ENCODE data around the gene DLX3.
"Not testable (repeated sequence)": the region's sequence is repeated elsewhere in the genome, so short reads cannot be mapped to it uniquely, and the experiment has no call there.

The DLX3 gene

DNA sequence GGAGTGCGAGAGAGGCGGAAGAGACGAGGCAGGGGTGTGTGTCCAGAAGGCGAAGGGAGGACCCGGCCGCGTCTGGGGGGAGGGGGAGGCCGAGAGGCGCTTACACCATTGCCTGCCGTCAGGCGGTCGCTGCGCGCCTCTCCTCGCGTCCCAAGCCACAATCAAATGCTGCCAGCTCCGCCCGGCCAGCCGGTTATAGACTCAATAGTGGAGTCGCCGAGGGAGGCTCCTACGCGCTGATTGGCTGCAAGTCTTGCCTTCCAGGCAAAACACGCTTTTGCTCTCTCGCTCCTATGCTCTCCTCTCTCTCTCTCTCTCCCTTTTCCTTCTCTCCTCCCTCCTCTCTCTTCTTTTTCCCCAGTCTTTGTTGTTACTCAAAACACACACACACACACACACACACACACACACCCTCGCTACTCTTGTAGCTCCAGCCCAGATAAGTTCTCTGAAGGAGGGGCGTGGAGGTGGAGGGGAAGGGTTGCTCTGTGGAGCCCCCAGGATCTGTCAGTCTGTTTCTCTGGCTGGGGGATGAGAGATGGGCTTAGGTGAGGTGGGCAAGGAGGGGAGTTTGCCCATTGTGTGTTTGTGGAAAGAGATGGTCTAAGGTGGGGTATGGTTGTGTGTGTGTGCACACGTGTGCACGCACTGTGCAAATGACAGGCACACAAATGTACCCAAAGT, at the start of gene DLX3:
Gene DLX3, minus strand, starts transcription at position 170 of the 684 bp plus-strand sequence. CDS start 226 bp downstream, outside the sequence.
- DNase-seq = peak; percentile 34

DNA sequence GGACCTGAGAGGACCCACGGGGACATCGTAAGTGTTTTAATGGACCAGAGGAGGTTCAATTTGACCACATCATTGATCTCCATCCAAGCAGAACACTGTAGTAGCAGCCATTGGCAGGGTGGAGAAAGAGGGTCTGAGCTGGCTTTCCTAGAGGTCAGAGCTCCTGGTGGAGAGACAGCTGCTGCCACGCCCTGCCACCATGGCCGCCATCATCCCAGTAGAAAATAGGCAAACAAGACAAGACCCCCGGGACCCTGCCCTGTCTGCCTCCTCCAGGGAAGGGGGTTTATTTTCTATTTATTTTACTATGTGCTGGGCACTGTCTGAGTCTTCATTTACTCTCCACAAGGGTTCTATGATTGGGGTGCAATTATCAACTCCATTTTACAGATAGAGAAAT, 49.5 kb upstream of the DLX3 start:
- no peak for DNase-seq

- DNase-seq = no peak
Observed at GRCh38 chr17:50043290-50044148, 48.5 kb upstream of the DLX3 start.

DNA sequence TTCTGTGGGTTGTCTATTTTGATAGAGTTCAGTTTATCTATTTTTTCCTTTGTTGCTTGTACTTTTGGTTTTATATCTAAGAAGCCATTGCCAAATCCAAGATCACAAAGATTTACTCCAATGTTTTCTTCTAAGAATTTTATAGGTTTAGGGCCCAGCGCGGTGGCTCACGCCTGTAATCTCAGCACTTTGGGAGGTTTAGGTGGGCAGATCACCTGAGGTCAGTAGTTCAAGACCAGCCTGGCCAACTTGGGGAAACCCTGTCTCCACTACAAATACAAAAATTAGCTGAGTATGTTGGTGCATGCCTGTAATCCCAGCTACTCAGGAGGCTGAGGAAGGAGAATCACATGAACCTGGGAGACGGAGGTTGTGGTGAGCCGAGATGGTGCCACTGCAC, 47.2 kb upstream of the DLX3 start:
- no peak for DNase-seq

DNA sequence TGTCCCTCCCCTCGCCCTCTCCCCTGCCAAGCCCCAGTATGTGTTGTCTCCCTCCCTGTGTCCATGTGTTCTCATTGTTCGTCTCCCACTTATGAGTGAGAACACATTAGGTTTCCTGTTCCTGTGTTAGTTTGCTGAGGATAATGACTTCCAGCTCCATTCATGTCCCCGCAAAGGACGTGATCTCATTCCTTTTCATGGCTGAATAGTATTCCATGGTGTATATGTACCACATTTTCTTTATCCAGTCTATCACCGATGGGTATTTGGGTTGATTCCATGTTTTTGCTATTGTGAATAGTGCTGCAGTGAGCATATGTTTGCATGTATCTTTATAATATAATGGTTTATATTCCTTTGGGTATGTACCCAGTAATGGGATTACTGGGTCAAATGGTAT, 45.5 kb upstream of the DLX3 start:
- DNase-seq = not testable (repeated sequence)

GRCh38 chr17:50039058-50039457, 44.0 kb upstream of the DLX3 start:
- no peak for DNase-seq

GRCh38 chr17:50037321-50038107, 42.5 kb upstream of the DLX3 start:
- DNase-seq = no peak

- no peak for DNase-seq
Observed at GRCh38 chr17:50036455-50037261, 41.6 kb upstream of the DLX3 start.

DNA sequence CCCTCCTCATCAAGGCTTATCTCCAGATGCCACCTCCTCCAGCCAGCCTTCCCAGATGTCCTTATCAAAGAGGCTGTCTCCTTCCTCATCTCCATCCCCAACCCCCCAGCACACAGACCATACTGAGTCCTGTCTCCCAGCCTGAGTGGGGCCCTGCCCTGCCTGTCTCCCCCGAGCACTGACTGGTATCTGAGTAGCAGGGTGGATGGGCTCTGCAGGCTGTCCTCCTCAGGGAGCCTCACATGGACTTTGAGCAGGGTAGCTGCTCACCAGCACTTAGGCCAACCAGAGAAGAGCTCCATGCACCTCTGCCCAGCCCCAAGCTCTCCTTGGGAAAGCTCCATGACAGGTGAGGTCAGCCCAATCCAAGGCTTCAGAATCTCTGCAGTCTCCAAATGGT, 40.9 kb upstream of the DLX3 start:
- DNase-seq = no peak

GRCh38 chr17:50035421-50035879, 40.4 kb upstream of the DLX3 start:
- DNase-seq = no peak

DNA sequence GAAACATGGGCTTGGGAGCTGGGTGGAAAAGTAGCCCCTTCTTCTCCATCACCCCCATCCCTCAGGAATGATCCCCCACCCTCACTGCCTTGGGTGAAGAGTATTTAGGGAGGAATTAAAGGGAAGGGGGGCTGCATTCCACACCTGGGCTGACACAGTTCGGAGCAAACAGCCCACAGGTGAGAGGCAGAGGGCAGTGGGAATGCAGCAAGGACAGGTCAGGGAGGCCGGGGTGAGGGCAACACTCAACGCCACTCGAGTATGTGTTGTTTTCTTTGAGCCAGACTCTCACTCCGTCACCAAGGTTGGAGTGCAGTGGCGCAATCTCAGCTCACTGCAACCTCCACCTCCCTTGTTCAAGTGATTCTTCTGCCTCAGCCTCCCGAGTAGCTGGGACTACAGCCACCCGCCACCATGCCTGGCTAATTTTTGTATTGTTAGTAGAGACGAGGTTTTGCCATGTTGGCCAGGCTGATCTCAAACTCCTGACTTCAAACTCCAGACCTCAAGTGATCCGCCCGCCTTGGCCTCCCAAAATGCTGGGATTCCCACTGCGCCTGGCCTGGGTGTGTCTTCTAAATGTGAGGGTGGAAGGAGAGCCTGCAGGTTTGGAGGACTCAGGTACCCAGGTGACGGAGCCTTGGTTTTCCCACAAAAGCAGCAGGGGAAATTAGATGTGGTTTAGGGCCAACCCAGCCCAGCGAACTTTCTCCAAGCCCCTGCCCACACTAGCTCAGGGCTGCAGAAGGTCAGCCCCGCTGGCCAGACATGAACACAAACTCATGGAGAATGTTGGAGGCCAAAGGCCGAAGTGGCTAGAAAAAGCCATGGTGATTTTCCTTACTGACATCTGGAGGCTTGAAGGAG, 39.7 kb upstream of the DLX3 start:
- DNase-seq = no peak

- no peak for DNase-seq
Observed at GRCh38 chr17:50033316-50033715, 38.3 kb upstream of the DLX3 start.

DNA sequence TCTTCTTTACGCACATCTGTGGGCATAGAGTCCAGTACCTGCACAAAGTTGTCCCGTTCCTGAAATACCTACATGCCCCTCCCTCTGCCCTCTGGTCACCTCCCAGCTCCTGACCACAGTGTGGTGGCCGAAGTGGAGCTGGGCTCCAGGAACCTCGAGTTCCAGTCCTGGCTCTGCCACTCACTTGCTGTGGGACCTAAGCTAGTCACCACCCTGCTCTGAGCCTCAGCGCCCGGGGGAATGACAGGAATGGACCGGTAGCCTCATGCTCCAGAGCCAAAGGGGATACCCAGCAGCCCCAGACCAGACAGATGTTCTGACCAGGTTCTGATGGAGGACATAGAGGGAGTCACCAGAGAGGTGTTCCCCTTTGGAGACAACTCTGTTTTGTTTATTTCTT, 34.2 kb upstream of the DLX3 start:
- no peak for DNase-seq

DNA sequence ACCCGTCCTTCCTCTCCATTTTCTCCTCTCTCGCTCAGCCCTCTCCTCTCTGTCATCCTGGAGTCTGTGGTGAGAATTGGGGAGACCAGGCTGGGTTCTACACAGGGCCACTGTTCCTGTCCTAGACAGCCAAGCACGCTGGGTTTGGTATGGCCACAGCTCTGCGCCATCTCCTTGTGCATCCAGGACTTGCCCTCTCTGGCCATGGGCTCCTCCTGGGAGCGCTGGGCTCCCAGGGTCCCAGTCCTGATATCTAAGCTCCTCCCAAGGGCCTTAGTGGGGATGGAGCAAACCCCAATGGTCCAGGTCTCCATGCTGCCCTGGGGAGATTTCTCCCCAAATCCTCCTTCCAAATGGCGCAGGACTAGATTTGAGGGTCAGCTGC, 33.7 kb upstream of the DLX3 start:
- DNase-seq = no peak

DNA sequence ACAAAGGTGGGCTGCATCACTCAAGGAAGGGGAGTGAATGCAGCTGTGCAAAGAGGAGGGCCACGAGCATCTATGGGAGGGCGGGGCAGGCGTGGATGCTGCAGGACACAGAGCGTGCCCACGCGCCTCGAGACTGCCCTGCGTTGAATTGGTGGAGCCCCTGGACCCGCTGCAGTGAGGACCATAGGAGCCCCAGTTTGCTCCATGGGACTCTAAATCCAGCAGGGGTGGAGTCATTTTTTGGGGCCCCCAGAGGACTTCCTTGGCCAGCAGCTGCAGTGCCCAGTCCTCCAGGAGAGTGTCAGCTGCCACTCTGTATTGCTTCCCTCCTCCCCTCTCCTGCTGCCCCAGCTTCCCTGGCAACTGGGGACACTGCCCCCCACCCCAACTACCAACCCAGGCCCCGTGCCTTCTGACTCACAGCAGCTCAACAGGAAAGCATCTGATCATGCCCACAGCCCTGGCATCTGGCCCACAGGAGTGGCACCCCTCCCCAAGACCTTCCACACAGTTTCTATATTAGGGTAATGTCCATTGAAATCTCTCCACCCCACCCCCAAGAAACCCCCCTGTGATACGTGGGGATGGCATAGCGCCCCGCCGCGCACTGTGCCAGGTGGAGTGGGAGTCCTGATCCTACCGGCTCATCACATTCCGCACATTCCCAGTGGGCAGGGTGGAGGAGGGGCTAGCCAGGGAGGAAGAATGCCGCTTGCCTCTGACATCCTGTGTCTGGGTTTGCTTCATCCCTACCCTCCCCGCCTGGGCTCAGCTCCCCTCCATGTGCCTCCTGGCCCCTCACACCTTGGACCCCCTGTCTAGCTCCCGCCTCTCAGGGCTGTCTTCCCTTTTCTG, 33.1 kb upstream of the DLX3 start:
- no peak for DNase-seq

GRCh38 chr17:50027172-50027880, 32.3 kb upstream of the DLX3 start:
- DNase-seq = no peak

DNA sequence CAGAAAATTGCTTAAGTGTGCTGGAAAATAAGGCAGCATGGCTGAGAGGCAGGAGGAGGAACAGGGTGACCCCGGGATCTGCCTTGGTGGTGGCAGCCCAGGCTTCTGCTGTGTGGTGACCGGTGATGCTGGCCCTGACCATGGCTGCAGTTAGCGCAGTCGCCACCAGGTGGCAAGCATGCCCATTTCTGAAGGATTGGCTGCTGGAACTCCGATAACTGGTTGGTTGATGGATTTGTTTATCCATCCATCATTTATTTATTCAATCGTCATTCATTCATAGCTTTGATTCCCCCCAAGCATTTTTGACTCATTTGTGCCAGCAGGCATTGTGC, 31.8 kb upstream of the DLX3 start:
- DNase-seq = peak; percentile 85

DNA sequence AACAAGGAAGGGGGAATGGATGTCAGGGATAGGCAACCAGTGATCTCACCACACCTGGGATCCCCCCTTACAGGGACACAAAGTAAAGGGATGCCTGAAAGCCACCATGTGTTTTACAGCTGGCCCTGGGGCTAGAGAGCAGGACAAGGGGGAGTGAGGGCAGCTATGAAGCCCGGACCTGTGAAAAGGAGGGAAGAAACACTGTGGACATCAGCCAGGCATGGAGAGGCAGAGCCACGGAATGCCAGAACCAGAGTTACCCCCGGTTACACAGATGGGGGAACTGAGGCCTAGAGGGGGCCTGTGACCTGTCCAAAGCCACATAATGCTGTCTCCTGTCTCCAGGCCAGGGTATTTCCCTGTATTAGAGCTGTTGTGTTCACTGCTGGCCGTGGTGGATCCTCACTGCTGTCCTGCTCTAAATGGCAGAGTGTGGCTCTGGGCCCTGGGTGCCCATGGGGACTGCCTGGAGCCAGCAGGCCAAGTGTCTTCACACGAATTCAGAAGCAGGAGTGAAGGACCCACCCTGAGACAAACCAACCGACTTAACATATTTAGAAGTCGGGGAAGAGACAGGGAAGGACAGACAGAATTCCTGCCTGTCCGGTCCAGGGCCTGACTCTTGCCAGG, 31.1 kb upstream of the DLX3 start:
- DNase-seq = no peak

DNA sequence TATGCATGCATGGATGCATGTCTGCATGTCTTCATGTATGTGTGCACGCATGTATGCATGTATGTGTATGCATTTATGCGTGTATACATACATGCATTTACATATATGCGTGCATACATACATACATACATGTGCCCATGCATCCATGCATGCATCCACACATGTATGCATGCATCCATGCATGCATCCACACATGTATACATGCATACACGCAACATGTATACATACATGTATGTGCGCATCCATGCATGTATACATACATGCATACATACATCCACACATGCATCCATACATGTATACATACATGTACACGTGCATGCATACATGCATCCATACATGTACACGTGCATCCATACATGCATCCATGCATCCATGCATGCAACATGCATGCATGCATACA, 29.8 kb upstream of the DLX3 start:
- no peak for DNase-seq

DNA sequence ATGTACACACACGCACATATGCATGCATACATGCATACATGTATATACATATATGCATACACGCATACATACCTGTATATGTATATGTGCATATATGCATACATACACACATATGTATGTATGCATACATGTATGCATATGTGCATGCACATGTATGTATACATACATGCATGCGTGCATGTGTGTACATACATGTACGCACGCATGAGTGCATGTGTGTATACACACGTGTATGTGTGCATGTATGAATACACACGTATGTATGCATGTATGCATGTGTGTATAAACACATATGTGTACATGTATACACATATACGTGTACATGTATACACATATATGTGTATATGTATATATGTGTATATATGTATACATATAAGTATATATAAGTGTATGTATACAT, 28.5 kb upstream of the DLX3 start:
- DNase-seq = no peak
